HUDEP-2 (cell line): Measurements from ENCODE around the gene NBPF1.
"Not testable (repeated sequence)": the region's sequence is repeated elsewhere in the genome, so short reads cannot be mapped to it uniquely, and the experiment has no call there.

Source experiments
- DNase-seq, 76 experiments: peaks; one replicate each; lab custom pipeline; 2025; ENCODE audit not compliant: unreplicated experiment in 76 of 76; lab: John Stamatoyannopoulos, UW

NBPF1 gene

GRCh38 chr1:16519255-16519951 lies 94.0 kb downstream of the NBPF1 start:
- not testable (repeated sequence) for DNase-seq

GRCh38 chr1:16518913-16519254 lies 94.5 kb downstream of the NBPF1 start:
- DNase-seq, result not testable (repeated sequence)

GRCh38 chr1:16516694-16517410 lies 96.5 kb downstream of the NBPF1 start:
- DNase-seq, result peak in 13 of 76 experiments; percentile 1 to 59 (median 21)

- peak in 51 of 76 experiments; percentile 23 to 88 (median 63) for DNase-seq
Measured at GRCh38 chr1:16514107-16515055, 99.0 kb downstream of the NBPF1 start, which contains the start of gene RNU1-1. TSS of gene RNU1-1 (minus strand) at chr1:16514285.

GRCh38 chr1:16513412-16514106 lies 99.8 kb downstream of the NBPF1 start:
- peak in 68 of 76 experiments; percentile 10 to 88 (median 56) for DNase-seq

GRCh38 chr1:16512624-16513411 lies 100.5 kb downstream of the NBPF1 start:
- DNase-seq, result not testable (repeated sequence)
